ENCODE data around the gene CLMP.
"Not testable (repeated sequence)": the region's sequence is repeated elsewhere in the genome, so short reads cannot be mapped to it uniquely, and the experiment has no call there.

The CLMP gene

DNA sequence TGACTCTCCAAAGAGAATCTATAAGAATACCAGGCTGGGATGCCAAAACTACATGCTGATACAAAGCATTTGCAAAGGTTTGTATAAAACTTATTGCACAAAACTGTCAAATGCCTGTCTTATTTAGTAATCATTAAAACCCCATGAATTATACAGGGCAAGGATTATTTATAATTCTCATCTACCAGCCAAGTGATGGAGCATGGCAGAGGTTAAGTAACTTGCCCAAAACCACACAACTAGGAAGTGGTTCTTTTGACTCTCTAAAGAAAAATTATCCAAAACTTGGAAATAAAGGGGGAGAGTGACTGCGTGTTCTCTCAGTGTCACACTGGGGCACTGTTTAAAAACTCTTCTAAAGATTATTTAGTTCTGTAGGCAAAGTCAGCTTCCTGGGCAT is 17.4 kb upstream of the CLMP start:
- in situ Hi-C loops (cut with HindIII; ENCODE audit: low pct_unique_long_range_greater_than_20kb, low sequenced_read_pairs): no loop called here
- no peak for DNase-seq (ENCODE audit: low read depth in 1 of 2, low spot score in 1 of 2)
- TF ChIP-seq JUND (IDR thresholded peaks at IDR 0.05; ENCODE audit: low read depth): no peak

DNA sequence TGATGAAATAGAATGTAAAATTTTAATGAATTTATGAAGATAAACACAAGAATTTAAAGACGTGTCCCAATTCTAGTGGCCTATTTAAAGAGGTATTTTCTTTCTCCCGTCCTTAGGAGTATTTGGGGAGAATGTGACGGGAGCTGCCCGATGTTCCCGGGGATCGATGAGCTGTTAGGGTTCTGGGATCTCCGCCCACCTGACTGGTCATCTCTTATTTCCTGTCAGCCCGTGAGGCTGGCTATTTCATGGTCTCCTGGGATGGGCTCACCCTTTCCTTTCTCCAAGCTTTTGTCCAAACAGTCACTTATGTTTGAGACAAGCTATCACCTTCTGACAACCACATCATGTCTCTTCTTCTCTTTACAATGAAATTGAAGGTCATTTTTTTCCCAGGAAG is 16.9 kb upstream of the CLMP start:
- in situ Hi-C loops (cut with HindIII; ENCODE audit: low pct_unique_long_range_greater_than_20kb, low sequenced_read_pairs): no loop called here
- TF ChIP-seq JUND (IDR thresholded peaks at IDR 0.05; ENCODE audit: low read depth): no peak
- no peak for DNase-seq (ENCODE audit: low read depth in 1 of 2, low spot score in 1 of 2)

DNA sequence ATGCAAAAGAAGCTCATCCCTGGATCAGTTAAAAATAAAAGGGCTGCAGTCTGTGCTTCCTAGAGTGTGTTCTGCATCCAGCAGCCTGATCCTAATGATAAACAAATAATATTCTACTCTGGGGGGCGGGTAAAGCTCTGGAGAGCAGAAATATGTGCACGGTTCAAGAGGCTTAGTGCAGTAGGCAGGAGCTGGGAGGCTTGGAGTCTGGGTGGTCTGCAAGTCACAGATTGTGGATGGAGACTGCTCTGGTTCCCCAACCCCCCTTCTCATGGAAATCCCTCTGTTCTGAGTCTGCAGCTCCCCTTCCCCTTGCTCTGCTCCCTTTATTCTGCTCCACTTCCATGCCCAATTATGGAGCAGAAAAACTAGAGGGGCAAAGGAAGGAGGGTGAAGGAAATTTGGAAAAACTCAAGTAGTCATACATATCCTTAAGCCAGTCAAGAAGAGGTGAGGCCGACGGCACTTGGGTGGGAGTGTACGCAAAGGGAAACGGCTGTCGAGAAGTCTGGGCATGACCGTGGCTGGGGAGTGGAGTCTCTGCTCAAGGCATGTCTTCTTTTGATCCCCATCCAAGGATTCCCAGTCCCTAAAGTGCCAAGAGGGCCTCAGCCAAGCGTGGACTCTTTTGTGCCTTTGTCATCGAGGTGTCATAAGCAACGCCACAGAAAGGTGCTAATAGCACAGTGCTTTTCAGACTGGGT is 16.3 kb upstream of the CLMP start:
- no peak for TF ChIP-seq JUND (IDR thresholded peaks at IDR 0.05; ENCODE audit: low read depth)
- in situ Hi-C loops (cut with HindIII; ENCODE audit: low pct_unique_long_range_greater_than_20kb, low sequenced_read_pairs): no loop called here
- no peak for DNase-seq (ENCODE audit: low read depth in 1 of 2, low spot score in 1 of 2)

- TF ChIP-seq JUND (IDR thresholded peaks at IDR 0.05; ENCODE audit: low read depth): no peak
- no peak for DNase-seq (ENCODE audit: low read depth in 1 of 2, low spot score in 1 of 2)
- in situ Hi-C loops (cut with HindIII; ENCODE audit: low pct_unique_long_range_greater_than_20kb, low sequenced_read_pairs): no loop called here
Observed at GRCh38 chr11:123209591-123209990, 14.5 kb upstream of the CLMP start.

DNA sequence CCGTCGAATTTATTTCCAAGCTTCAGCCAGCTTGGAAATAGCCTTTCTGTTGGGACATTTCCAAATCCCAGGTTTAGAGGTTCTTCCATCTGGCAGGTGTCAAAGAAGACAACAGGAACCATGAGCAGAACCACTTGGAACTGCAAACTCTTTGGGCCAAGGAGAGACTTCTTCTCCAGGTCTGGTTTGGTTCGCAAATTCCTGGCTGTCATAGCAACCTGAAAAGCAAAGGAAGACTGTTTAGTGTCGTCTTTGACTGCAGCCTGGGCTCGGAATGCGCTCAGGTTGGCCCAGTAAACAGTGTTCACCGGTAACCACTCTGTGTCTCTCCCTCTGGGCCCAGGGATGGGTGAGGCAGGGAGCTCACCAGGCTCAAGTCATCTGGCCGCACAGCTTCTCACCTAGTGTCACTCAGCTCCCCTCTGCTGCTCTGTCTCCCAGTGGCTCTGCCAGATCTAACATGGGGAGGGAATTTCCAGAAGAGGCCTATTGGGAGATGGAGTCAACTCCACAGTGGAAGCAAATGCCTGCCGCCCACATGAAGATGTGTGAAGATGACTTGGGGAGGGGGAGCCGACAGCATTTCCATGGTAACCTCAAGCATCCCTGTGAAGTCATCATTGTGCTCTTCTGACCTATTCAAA is 11.9 kb upstream of the CLMP start:
- DNase-seq (ENCODE audit: low read depth in 1 of 2, low spot score in 1 of 2): peak; percentile 50 to 76
- TF ChIP-seq JUND (IDR thresholded peaks at IDR 0.05; ENCODE audit: low read depth): no peak
- in situ Hi-C loops (cut with HindIII; ENCODE audit: low pct_unique_long_range_greater_than_20kb, low sequenced_read_pairs): no loop called here

DNA sequence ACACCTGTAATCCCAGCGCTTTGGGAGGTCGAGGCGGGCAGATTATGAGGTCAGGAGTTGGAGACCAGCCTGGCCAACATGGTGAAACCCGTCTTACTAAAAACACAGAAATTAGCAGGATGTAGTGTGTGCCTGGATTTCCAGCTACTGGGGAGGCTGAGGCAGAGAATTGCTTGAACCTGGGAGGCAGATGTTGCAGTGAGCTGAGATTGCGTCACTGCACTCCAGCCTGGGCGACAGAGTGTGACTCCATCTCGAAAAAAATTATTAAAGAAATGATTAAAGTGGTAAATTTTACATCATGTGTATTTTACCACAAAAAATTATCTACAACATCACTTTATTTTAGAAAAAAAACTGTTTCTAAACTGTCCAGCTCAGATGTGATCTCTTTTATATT is 11.0 kb upstream of the CLMP start:
- in situ Hi-C loops (cut with HindIII; ENCODE audit: low pct_unique_long_range_greater_than_20kb, low sequenced_read_pairs): not testable (repeated sequence)

DNA sequence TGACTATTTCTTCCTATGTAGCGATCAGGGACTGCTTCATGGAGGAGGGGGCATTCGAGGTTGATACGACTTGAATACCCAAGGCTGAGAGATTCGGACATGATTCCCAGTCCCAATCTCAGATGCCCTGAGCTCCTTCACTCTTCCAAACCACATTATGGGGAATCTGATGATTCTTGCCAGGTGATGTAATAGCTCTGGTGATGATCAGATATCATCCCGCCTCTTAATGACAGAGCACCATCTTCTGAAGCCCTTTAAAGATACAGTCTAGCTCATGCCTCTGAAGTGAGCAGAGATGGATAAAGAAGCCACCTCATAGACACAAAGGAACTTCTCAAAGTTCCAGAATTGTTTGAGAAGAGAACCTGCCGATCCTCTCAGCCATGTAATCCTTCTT is 8.9 kb upstream of the CLMP start:
- in situ Hi-C loops (cut with HindIII; ENCODE audit: low pct_unique_long_range_greater_than_20kb, low sequenced_read_pairs): no loop called here
- DNase-seq (ENCODE audit: low read depth in 1 of 2, low spot score in 1 of 2): no peak
- TF ChIP-seq JUND (IDR thresholded peaks at IDR 0.05; ENCODE audit: low read depth): no peak

More for the DNA sequence above, 11.0 kb upstream of the CLMP start:
- DNase-seq (ENCODE audit: low read depth in 1 of 2, low spot score in 1 of 2): not testable (repeated sequence)

GRCh38 chr11:123203471-123203870 is 8.4 kb upstream of the CLMP start:
- no peak for DNase-seq (ENCODE audit: low read depth in 1 of 2, low spot score in 1 of 2)
- no peak for TF ChIP-seq JUND (IDR thresholded peaks at IDR 0.05; ENCODE audit: low read depth)
- in situ Hi-C loops (cut with HindIII; ENCODE audit: low pct_unique_long_range_greater_than_20kb, low sequenced_read_pairs): no loop called here

- in situ Hi-C loops (cut with HindIII; ENCODE audit: low pct_unique_long_range_greater_than_20kb, low sequenced_read_pairs): no loop called here
- no peak for DNase-seq (ENCODE audit: low read depth in 1 of 2, low spot score in 1 of 2)
- TF ChIP-seq JUND (IDR thresholded peaks at IDR 0.05; ENCODE audit: low read depth): no peak
Observed at GRCh38 chr11:123202155-123203151, 7.4 kb upstream of the CLMP start.

GRCh38 chr11:123200264-123200663 is 5.2 kb upstream of the CLMP start:
- TF ChIP-seq JUND (IDR thresholded peaks at IDR 0.05; ENCODE audit: low read depth): no peak
- in situ Hi-C loops (cut with HindIII; ENCODE audit: low pct_unique_long_range_greater_than_20kb, low sequenced_read_pairs): no loop called here
- DNase-seq (ENCODE audit: low read depth in 1 of 2, low spot score in 1 of 2): no peak

DNA sequence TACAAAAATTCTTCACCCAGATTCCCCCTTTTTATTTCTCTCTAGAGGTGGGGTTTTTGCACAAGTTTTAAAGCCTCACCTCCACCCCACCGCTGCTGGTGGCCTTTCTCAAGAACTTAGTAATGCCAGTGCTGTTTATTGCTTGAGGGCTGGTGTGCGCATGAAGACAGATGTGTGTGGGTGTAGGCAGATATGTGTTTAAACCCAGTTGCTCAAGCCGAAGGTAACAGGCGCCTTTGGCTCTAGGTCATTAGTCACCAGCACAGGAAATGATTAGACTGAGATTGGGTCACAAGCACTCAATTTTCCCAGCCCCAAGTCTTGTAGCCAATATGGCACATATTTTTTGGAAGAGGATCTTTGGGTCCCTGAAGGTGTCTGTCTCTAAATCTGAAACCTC is 2.7 kb upstream of the CLMP start:
- no peak for DNase-seq (ENCODE audit: low read depth in 1 of 2, low spot score in 1 of 2)
- in situ Hi-C loops (cut with HindIII; ENCODE audit: low pct_unique_long_range_greater_than_20kb, low sequenced_read_pairs): no loop called here
- TF ChIP-seq JUND (IDR thresholded peaks at IDR 0.05; ENCODE audit: low read depth): no peak

GRCh38 chr11:123196060-123196714 is 1.1 kb upstream of the CLMP start:
- DNase-seq (ENCODE audit: low read depth in 1 of 2, low spot score in 1 of 2): no peak
- in situ Hi-C loops (cut with HindIII; ENCODE audit: low pct_unique_long_range_greater_than_20kb, low sequenced_read_pairs): no loop called here
- no peak for TF ChIP-seq JUND (IDR thresholded peaks at IDR 0.05; ENCODE audit: low read depth)

Data from T47D (cell line).